K562 (cell line): ENCODE results near the gene H2BK1. TPM values are rescaled to one million over a fixed set of nuclear protein-coding genes. Genes with fewer than 3 reads are reported as not detected.

Experiments used
- CBX8 ChIP-seq: fragments of 200-600 bp; sonication (generic); IDR thresholded peaks from 2 replicates; pipeline ENCODE4 v1.6.1; 2012; ENCODE audit warnings: borderline replicate concordance, mixed run types, low read depth, mild to moderate bottlenecking, moderate library complexity, mixed read lengths, low read length, control low read depth, inconsistent platforms; ENCODE audit not compliant: poor library complexity, severe bottlenecking; ENCODE audit errors: extremely low read depth
- CCNT2 ChIP-seq: IDR thresholded peaks from 2 replicates; pipeline ENCODE4 v1.6.1; 2011; ENCODE audit warnings: borderline replicate concordance, low read depth, mild to moderate bottlenecking, moderate library complexity, mixed read lengths, low read length; ENCODE audit not compliant: insufficient read length; ENCODE audit errors: extremely low read depth
- ESRRA ChIP-seq: fragments of 450-650 bp; IDR thresholded peaks from 2 replicates; pipeline ENCODE4 v1.6.1; 2014; ENCODE audit warnings: low read depth, mild to moderate bottlenecking, moderate library complexity, borderline replicate concordance
- HCFC1 ChIP-seq: IDR thresholded peaks from 2 replicates; pipeline ENCODE4 v1.6.1; 2012; ENCODE audit warnings: low read depth, low read length, improper control_type of control experiment
- HNRNPLL ChIP-seq: fragments of 200-400 bp; formaldehyde crosslinking; IDR thresholded peaks from 2 replicates; pipeline ENCODE4 v1.6.1; 2017; ENCODE audit warnings: low read length, low read depth, mild to moderate bottlenecking; ENCODE audit not compliant: poor library complexity, severe bottlenecking
- IRF2 ChIP-seq: sonication (generic); formaldehyde crosslinking; IDR thresholded peaks from 2 replicates; pipeline ENCODE4 v1.8.1; 2022; ENCODE audit warnings: mild to moderate bottlenecking, missing genetic modification reagents
- KAT7 ChIP-seq: sonication (generic); formaldehyde crosslinking; IDR thresholded peaks from 2 replicates; pipeline ENCODE4 v1.8.0; 2022; ENCODE audit warnings: missing genetic modification reagents, mild to moderate bottlenecking, borderline replicate concordance
- MCM5 ChIP-seq: fragments of 450-650 bp; IDR thresholded peaks from 2 replicates; pipeline ENCODE4 v1.6.1; 2016; ENCODE audit warnings: low read depth
- NR2C1 ChIP-seq, 2 experiments: fragments of 450-650 bp; IDR thresholded peaks; 2 replicates each; pipeline ENCODE4 v1.6.1; 2017; ENCODE audit warnings: mild to moderate bottlenecking in 2 of 2, antibody characterized with exemption in 1 of 2, inconsistent platforms in 1 of 2, missing compliant biosample characterization in 1 of 2, missing genetic modification characterization in 1 of 2
- RBBP5 ChIP-seq: fragments of 200-600 bp; sonication (generic); IDR thresholded peaks from 2 replicates; pipeline ENCODE4 v1.6.1; 2012; ENCODE audit warnings: borderline replicate concordance, mild to moderate bottlenecking, low read length, control low read depth, inconsistent platforms; ENCODE audit not compliant: insufficient read depth, poor library complexity, severe bottlenecking
- SMARCA4 ChIP-seq: fragments of 450-650 bp; IDR thresholded peaks from 2 replicates; pipeline ENCODE4 v1.6.1; 2016
- SMARCE1 ChIP-seq: fragments of 450-650 bp; IDR thresholded peaks from 2 replicates; pipeline ENCODE4 v1.7.1; 2016; ENCODE audit warnings: mild to moderate bottlenecking
- TBL1XR1 ChIP-seq, 2 experiments: IDR thresholded peaks; 2 replicates each; pipeline ENCODE4 v1.6.1; 2012; ENCODE audit warnings: improper control_type of control experiment in 2 of 2, low read length in 2 of 2, mild to moderate bottlenecking in 1 of 2
- TCFL5 ChIP-seq: fragments of 250-450 bp; sonication (Bioruptor Pico); conservative IDR thresholded peaks from 2 replicates; pipeline ENCODE4 v1.6.1; 2021; ENCODE audit warnings: mild to moderate bottlenecking, moderate library complexity, matching md5 sums
- THRAP3 ChIP-seq: fragments of 450-650 bp; IDR thresholded peaks from 2 replicates; pipeline ENCODE4 v1.6.1; 2016; ENCODE audit warnings: mild to moderate bottlenecking, inconsistent platforms, borderline replicate concordance
- TOE1 ChIP-seq, 2 experiments: fragments of 450-650 bp in 1 of 2; sonication (generic) in 1 of 2; formaldehyde crosslinking in 1 of 2; IDR thresholded peaks; 2 replicates each; pipeline versions ENCODE4 v1.7.1 to v1.8.0; 2016 to 2022; ENCODE audit warnings: borderline replicate concordance in 2 of 2, mild to moderate bottlenecking in 2 of 2, antibody characterized with exemption in 1 of 2, inconsistent platforms in 1 of 2, low read depth in 1 of 2, missing genetic modification reagents in 1 of 2, moderate library complexity in 1 of 2
- ZNF143 ChIP-seq: sonication (generic); formaldehyde crosslinking; IDR thresholded peaks from 2 replicates; pipeline ENCODE4 v1.9.0; 2022; ENCODE audit warnings: mild to moderate bottlenecking, missing genetic modification reagents
- ZNF507 ChIP-seq: conservative IDR thresholded peaks from 2 replicates; pipeline ENCODE4 v1.6.1; 2017; ENCODE audit warnings: missing genetic modification characterization, missing compliant biosample characterization
- ZNF644 ChIP-seq: fragments of 200-800 bp; sonication (Bioruptor generic); IDR thresholded peaks from 2 replicates; pipeline ENCODE4 v1.6.1; 2016; ENCODE audit warnings: low read depth, missing genetic modification characterization, missing compliant biosample characterization
- polyA plus RNA-seq, 8 experiments: library from polyadenylated mRNA; depleted of rRNA in 4 of 8; stranded (reverse) in 5 of 8; unstranded in 3 of 8; fragments of >200 nt; fragmentation: Nextera tagmentation in 2 of 8; fragmentation: Illumina TruSeq in 1 of 8; extraction: Ambion mirVana in 2 of 8; extraction: Trizol in 1 of 8; gene quantifications; 2 replicates each; pipeline versions ENCODE4 v1.2.1 to v1.2.3, GENCODE V29; 2011 to 2014; ENCODE audit warnings: inconsistent platforms in 1 of 8, missing spikeins in 1 of 8
- total RNA-seq, 7 experiments: library from RNA; depleted of rRNA in 6 of 7; stranded (reverse); fragments of >200 nt in 6 of 7; fragmentation: Illumina TruSeq in 2 of 7; extraction: Trizol in 2 of 7; gene quantifications; 2 replicates each; pipeline versions ENCODE4 v1.2.1 to v1.2.3, GENCODE V29; 2011 to 2021; ENCODE audit warnings: low replicate concordance in 1 of 7
- TF ChIP-seq, protein P1 (sequence below), 2 experiments: fragments of 250-450 bp in 1 of 2; fragments of 450-650 bp in 1 of 2; sonication (Bioruptor Pico) in 1 of 2; IDR thresholded peaks; 2 replicates each; pipeline versions ENCODE4 v1.6.1 to v1.8.0; 2016 to 2021; ENCODE audit warnings: mild to moderate bottlenecking in 2 of 2, moderate library complexity in 2 of 2, missing compliant biosample characterization in 1 of 2, missing genetic modification characterization in 1 of 2
- TF ChIP-seq, protein P2 (sequence below): sonication (generic); formaldehyde crosslinking; IDR thresholded peaks from 2 replicates; pipeline ENCODE4 v1.8.0; 2022; ENCODE audit warnings: missing genetic modification reagents, mild to moderate bottlenecking, borderline replicate concordance
- TF ChIP-seq, protein P3 (sequence below): sonication (generic); formaldehyde crosslinking; IDR thresholded peaks from 2 replicates; pipeline ENCODE4 v1.9.0; 2022; ENCODE audit warnings: mild to moderate bottlenecking, missing genetic modification reagents
- TF ChIP-seq, protein P4 (sequence below): IDR thresholded peaks from 2 replicates; pipeline ENCODE4 v1.6.1; 2016; ENCODE audit warnings: missing genetic modification characterization, missing compliant biosample characterization

H2BK1 gene
- total and polyA plus RNA-seq, 9 of the 15 experiments (the other 6 are each of a cell fraction or from before 2014, with no cell fraction given): not detected

DNA sequence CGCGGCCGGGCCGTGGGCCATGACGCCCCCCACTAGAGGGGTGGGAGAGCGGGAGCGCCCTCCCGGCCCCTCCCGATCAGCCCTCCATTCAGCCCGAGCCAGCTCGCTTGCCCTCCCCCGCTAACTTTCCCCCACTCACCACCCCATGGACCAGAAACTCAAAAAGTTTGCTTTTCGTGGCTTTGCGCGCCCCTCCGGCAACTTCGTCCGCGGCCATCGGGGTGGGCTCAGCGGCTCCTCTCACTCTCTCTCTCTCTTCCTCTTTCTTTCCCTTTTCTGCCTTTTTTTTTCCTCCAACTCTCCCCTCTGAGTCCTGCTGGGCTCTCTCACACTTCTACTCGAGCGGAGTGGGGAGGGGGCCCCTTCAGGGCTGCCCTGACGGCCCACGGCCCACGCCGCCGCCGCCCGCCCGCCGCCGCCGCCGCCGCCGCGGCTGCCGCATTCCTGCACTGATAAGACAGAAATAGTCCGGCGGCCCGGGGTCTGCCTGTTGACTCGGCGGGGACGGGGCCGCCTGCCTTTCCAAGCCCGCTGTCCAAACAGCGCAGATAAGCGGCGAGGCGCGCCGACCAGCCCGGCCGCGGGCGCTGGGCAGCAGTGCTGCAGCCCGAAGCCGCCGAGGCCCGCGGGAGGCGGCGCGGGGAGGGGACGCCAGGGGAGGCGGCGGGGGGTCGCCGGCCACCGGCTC is 38.2 kb upstream of the H2BK1 start, which contains the start of gene SMARCD3 (continued):
- TF ChIP-seq RBBP5 (no peak), CBX8 (no peak), ZNF644 (tag) (no peak), SMARCA4 (peak; percentile 39; the same call in 1 of the 2 replicates), HCFC1 (no peak), NR2C1 (IDR thresholded peaks at IDR 0.05) (no peak), NR2C1 (tag; IDR thresholded peaks at IDR 0.05) (no peak), ZNF507 (no peak), TOE1 (IDR thresholded peaks at IDR 0.05; ENCODE audit: borderline replicate concordance) (peak; percentile 62; the same call in 1 of the 2 replicates), TOE1 (CRISPR knock-in tag; IDR thresholded peaks at IDR 0.05; ENCODE audit: borderline replicate concordance, low read depth) (no peak), HNRNPLL (peak; percentile 82), SMARCE1 (peak; percentile 68; the same call in 1 of the 2 replicates), TCFL5 (no peak), TBL1XR1 (IDR thresholded peaks at IDR 0.05; ENCODE audit: low read length in 2 of 2) (no peak), MCM5 (no peak), IRF2 (no peak), CCNT2 (peak; percentile 83), THRAP3 (no peak), ESRRA (0 out of 2 replicates have a peak, but pooled peaks have one; percentile 27), KAT7 (CRISPR knock-in tag) (no peak), ZNF143 (CRISPR knock-in tag) (no peak)
- TF ChIP-seq, protein P1, sequence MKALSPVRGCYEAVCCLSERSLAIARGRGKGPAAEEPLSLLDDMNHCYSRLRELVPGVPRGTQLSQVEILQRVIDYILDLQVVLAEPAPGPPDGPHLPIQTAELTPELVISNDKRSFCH (CRISPR knock-in tag; IDR thresholded peaks at IDR 0.05): no peak
- TF ChIP-seq, protein P1 (tag; IDR thresholded peaks at IDR 0.05): no peak
- TF ChIP-seq, protein P2, sequence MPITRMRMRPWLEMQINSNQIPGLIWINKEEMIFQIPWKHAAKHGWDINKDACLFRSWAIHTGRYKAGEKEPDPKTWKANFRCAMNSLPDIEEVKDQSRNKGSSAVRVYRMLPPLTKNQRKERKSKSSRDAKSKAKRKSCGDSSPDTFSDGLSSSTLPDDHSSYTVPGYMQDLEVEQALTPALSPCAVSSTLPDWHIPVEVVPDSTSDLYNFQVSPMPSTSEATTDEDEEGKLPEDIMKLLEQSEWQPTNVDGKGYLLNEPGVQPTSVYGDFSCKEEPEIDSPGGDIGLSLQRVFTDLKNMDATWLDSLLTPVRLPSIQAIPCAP (CRISPR knock-in tag): no peak
- TF ChIP-seq, protein P3, sequence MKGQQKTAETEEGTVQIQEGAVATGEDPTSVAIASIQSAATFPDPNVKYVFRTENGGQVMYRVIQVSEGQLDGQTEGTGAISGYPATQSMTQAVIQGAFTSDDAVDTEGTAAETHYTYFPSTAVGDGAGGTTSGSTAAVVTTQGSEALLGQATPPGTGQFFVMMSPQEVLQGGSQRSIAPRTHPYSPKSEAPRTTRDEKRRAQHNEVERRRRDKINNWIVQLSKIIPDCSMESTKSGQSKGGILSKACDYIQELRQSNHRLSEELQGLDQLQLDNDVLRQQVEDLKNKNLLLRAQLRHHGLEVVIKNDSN: no peak
- TF ChIP-seq, protein P4, sequence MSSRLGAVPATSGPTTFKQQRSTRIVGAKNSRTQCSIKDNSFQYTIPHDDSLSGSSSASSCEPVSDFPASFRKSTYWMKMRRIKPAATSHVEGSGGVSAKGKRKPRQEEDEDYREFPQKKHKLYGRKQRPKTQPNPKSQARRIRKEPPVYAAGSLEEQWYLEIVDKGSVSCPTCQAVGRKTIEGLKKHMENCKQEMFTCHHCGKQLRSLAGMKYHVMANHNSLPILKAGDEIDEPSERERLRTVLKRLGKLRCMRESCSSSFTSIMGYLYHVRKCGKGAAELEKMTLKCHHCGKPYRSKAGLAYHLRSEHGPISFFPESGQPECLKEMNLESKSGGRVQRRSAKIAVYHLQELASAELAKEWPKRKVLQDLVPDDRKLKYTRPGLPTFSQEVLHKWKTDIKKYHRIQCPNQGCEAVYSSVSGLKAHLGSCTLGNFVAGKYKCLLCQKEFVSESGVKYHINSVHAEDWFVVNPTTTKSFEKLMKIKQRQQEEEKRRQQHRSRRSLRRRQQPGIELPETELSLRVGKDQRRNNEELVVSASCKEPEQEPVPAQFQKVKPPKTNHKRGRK: peak; percentile 93
